SU-DHL-6 (cell line): ENCODE data around the gene ITIH5.

ENCODE experiments used
- H2AFZ ChIP-seq: fragments of 200-600 bp; sonication (generic); 2 replicates; pipeline ENCODE4 v1.6.1; 2014; ENCODE audit warnings: low read depth, mild to moderate bottlenecking, moderate library complexity, mixed read lengths, antibody characterized with exemption, low read length; ENCODE audit not compliant: severe bottlenecking
- H3F3A ChIP-seq: fragments of 200-600 bp; shearing (Covaris generic); 2 replicates; pipeline ENCODE4 v1.6.0; 2016; ENCODE audit warnings: antibody characterized with exemption, mild to moderate bottlenecking; ENCODE audit not compliant: insufficient read depth
- H3K27ac ChIP-seq: fragments of 200-600 bp; sonication (generic); 2 replicates; pipeline ENCODE4 v1.5.1; 2016; ENCODE audit warnings: low read depth, mild to moderate bottlenecking, low read length, moderate library complexity, mixed read lengths
- H3K27me3 ChIP-seq: fragments of 200-600 bp; sonication (generic), shearing (Covaris generic); 2 replicates; pipeline ENCODE4 v1.6.0; 2014; ENCODE audit warnings: mild to moderate bottlenecking, low read length
- H3K36me3 ChIP-seq: fragments of 200-600 bp; sonication (generic); 2 replicates; pipeline ENCODE4 v1.6.1; 2014; ENCODE audit warnings: mild to moderate bottlenecking, low read length, mixed read lengths
- H3K4me2 ChIP-seq: fragments of 300-600, 200-600 bp; shearing (Covaris generic), sonication (generic); 2 replicates; pipeline ENCODE4 v1.6.0; 2014; ENCODE audit warnings: low read length, low read depth, mild to moderate bottlenecking; ENCODE audit not compliant: poor library complexity, severe bottlenecking
- H3K4me3 ChIP-seq: fragments of 200-600 bp; sonication (generic); 2 replicates; pipeline ENCODE4 v1.5.1; 2014; ENCODE audit warnings: antibody characterized with exemption, low read length, mild to moderate bottlenecking, mixed read lengths; ENCODE audit not compliant: insufficient read depth, poor library complexity, severe bottlenecking
- H3K79me2 ChIP-seq: fragments of 200-600 bp; sonication (generic); 2 replicates; pipeline ENCODE4 v1.6.1; 2014; ENCODE audit warnings: mild to moderate bottlenecking, low read length, moderate library complexity; ENCODE audit not compliant: insufficient read depth
- H3K9ac ChIP-seq: fragments of 200-600 bp; sonication (generic); 2 replicates; pipeline ENCODE4 v1.7.0; 2014; ENCODE audit warnings: mild to moderate bottlenecking, low read length
- H3K9me2 ChIP-seq: fragments of 200-600 bp; sonication (generic); replicated peaks from 2 replicates; pipeline ENCODE4 v1.6.1; 2014; ENCODE audit warnings: low read length; ENCODE audit not compliant: insufficient read depth
- H3K9me3 ChIP-seq: fragments of 200-600 bp; sonication (generic); 2 replicates; pipeline ENCODE4 v1.6.1; 2014; ENCODE audit warnings: low read length, mixed read lengths; ENCODE audit not compliant: insufficient read depth
- H4K20me1 ChIP-seq: fragments of 200-600 bp; sonication (generic); 2 replicates; pipeline ENCODE4 v1.6.1; 2014; ENCODE audit warnings: low read depth, mild to moderate bottlenecking, antibody characterized with exemption, low read length, moderate library complexity, mixed read lengths
- CTCF ChIP-seq: fragments of 200-600 bp; sonication (generic); IDR thresholded peaks from one replicate; pipeline ENCODE4 v1.5.1; 2017; ENCODE audit warnings: antibody characterized with exemption, mild to moderate bottlenecking, low read length, moderate library complexity; ENCODE audit not compliant: insufficient read depth, poor library complexity, severe bottlenecking
- EZH2phosphoT487 ChIP-seq: fragments of 200-600 bp; sonication (generic), shearing (Covaris generic); conservative IDR thresholded peaks from 2 replicates; pipeline ENCODE4 v1.6.1; 2018; ENCODE audit warnings: mild to moderate bottlenecking, antibody characterized with exemption, low read length, moderate library complexity, mixed read lengths

Gene ITIH5

GRCh38 chr10:7610651-7611389 lies 55.9 kb downstream of the ITIH5 start:
- no peak overlapping the region for H3K27ac ChIP-seq

GRCh38 chr10:7610026-7610425 lies 56.7 kb downstream of the ITIH5 start:
- Histone ChIP-seq H3K27ac (no peak overlapping the region), H3K4me2 (no peak overlapping the region)

More at GRCh38 chr10:7610651-7611389, 55.9 kb downstream of the ITIH5 start:
- H2AFZ ChIP-seq, result no peak overlapping the region
- no peaks in the 10 kb centered on the region for H3K36me3 ChIP-seq
- no peaks in the 10 kb centered on the region for H3K9me3 ChIP-seq
- H3K9me2 ChIP-seq, result no peaks in the 10 kb centered on the region
- H3K27me3 ChIP-seq, result no peaks in the 10 kb centered on the region
- TF ChIP-seq EZH2phosphoT487 (no peak), CTCF (no peak)
- H3K79me2 ChIP-seq, result no peaks in the 10 kb centered on the region
- no peaks in the 10 kb centered on the region for H4K20me1 ChIP-seq
- no peak overlapping the region for H3K9ac ChIP-seq
- H3K4me3 ChIP-seq, result no peak overlapping the region
- H3F3A ChIP-seq, result no peaks in the 10 kb centered on the region
- no peak overlapping the region for H3K4me2 ChIP-seq

GRCh38 chr10:7609556-7609955 lies 57.2 kb downstream of the ITIH5 start:
- H3K9me3 ChIP-seq, result no peaks in the 10 kb centered on the region
- H2AFZ ChIP-seq, result no peak overlapping the region
- no peak overlapping the region for H3K4me2 ChIP-seq
- no peaks in the 10 kb centered on the region for H3K9me2 ChIP-seq
- H3K79me2 ChIP-seq, result no peaks in the 10 kb centered on the region
- TF ChIP-seq CTCF (no peak), EZH2phosphoT487 (no peak)
- H3K36me3 ChIP-seq, result no peaks in the 10 kb centered on the region
- no peaks in the 10 kb centered on the region for H3F3A ChIP-seq
- H3K27ac ChIP-seq, result no peak overlapping the region
- H3K9ac ChIP-seq, result no peak overlapping the region
- H3K27me3 ChIP-seq, result no peaks in the 10 kb centered on the region
- no peak overlapping the region for H3K4me3 ChIP-seq
- no peaks in the 10 kb centered on the region for H4K20me1 ChIP-seq

More at GRCh38 chr10:7610026-7610425, 56.7 kb downstream of the ITIH5 start:
- no peak overlapping the region for H3K9ac ChIP-seq
- TF ChIP-seq CTCF, result no peak
- TF ChIP-seq EZH2phosphoT487, result no peak
- H3K79me2 ChIP-seq, result no peaks in the 10 kb centered on the region
- no peaks in the 10 kb centered on the region for H4K20me1 ChIP-seq
- no peaks in the 10 kb centered on the region for H3K27me3 ChIP-seq
- no peak overlapping the region for H3K4me3 ChIP-seq
- no peaks in the 10 kb centered on the region for H3F3A ChIP-seq
- H3K36me3 ChIP-seq, result no peaks in the 10 kb centered on the region
- no peaks in the 10 kb centered on the region for H3K9me3 ChIP-seq
- no peaks in the 10 kb centered on the region for H3K9me2 ChIP-seq
- H2AFZ ChIP-seq, result no peak overlapping the region
